GM21381 (cell line): ENCODE measurements around the gene MAGEC2.

ENCODE experiments used
- ATAC-seq: cut with Tn5 transposase; IDR thresholded peaks from one replicate; pipeline ENCODE4 v1.9.1; 2021; ENCODE audit warnings: mild to moderate bottlenecking, moderate library complexity; ENCODE audit not compliant: unreplicated experiment

Gene MAGEC2, protein sequence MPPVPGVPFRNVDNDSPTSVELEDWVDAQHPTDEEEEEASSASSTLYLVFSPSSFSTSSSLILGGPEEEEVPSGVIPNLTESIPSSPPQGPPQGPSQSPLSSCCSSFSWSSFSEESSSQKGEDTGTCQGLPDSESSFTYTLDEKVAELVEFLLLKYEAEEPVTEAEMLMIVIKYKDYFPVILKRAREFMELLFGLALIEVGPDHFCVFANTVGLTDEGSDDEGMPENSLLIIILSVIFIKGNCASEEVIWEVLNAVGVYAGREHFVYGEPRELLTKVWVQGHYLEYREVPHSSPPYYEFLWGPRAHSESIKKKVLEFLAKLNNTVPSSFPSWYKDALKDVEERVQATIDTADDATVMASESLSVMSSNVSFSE

DNA sequence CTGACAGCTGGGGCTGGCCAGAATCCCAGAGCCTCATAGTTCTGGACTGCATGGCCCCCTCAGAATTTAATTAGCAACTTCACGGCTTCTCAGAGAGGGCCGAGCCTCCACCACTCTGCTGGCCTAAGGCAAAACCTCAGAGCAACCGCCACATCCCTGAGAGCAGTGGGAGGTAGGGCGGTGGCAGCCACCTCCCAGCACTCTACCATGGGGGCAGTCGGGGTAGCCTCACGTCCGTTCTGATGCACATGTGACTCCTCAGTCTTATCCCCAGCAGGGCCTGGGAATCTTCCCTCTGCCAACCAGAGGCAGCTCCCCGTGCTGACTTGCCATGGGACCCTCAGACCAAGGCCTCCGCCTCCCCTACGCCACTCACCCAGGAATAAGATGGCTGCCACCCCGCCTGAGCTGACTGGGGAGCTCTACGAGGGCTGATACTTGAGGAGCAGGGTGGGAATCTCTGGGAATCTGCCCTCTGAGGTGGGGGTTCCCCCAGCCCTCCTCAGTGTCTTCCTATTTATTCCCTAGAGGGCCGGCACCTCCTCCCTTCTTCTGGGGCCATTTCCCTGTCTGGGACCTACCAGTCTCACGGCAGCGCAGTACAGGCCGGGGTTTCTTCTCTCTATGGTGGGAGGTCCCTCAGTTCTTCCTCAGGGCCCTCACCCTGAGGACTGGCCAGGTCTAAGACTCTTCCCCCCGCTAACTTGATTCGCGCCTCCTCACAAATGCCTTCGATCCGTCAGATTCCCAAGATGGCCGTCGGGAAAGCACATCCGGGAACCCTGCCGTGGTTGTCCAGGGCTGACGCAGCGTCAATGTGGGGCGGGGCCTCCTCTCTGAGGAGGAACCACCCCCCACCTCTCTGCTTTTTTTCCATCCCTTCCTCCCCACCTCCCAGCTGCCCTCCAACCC lies at the start of gene MAGEC2:
TSS of gene MAGEC2 (minus strand) at position 769 of the 912 bp plus-strand sequence. CDS start 1,303 bp downstream, outside the sequence.
- no peak for ATAC-seq

DNA sequence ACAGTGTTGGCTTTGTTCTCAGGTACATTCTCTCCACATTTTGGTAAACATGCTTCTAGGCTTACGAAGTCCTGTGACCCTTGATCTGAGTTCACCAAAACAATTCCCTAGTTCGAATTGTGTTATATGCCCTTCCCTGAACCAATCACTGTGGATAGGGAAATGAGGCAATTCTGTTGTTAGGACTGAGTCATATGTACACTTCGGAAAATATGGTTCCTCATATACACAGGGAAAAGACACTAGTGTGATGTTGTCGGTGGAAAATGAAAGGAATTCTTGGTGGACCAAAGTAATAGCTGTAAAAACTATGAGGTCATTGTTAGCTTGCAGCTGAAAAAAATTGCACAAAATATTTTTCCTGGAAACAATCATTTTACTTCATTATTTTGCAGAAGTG lies 46.6 kb upstream of the MAGEC2 start:
- ATAC-seq, result no peak

DNA sequence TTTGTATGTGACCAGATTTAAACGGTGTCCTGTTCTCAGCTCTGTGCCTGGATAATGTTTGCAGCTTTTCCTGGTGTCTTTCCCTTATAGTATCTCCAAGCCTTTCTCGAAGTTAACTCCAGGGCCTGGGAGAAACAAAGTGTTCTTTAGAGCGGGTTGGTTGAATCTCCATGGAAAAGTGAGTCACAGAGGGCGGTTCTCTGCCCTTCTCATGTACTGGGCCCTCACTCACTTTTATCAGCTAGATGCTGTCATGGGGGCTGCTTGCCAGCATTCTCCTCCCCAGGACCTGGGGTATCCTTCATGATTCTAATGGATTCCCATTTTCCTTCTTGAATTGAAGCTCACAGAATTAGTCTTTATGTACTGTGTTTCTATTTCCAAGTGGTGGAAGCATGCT lies 46.1 kb upstream of the MAGEC2 start:
- no peak for ATAC-seq

DNA sequence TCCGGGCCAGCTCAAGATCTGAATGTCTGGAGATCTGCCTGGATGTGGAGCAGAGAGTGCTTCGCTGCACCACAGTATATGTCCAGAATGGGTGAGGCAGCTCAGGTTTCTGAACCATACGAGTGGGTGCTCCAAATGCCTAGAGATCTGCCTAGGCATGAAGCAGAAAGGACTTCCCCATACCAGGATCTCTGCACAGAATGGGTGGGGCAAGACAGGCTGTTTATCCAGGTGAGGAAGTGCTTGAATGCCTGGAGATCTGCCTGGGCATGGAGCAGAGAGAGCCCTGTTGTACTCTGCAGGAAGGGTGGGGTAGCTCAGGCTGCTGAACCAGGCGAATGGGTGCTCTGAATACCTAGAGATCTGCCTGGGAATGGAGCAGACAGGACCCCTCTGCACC lies 45.4 kb upstream of the MAGEC2 start:
- ATAC-seq, result no peak

DNA sequence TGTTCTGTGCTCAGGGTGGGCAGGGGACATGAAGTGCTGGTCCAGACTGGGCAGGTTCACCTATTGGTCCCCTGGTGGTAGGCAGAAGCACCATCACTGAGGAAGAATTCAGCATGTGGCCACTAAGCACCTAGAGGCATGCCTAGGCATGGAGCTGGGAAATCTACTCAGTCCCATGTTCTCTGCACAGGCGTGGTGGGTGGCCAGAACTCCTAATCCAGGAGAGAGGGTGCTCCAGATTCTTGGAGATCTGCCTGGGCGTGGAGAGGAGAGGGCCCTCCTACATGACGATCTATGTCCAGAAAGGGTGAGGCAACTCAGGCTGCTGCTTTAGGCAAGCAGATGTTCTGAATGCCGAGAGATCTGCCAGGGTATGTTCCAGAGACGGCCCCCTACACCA lies 44.6 kb upstream of the MAGEC2 start:
- ATAC-seq, result no peak

DNA sequence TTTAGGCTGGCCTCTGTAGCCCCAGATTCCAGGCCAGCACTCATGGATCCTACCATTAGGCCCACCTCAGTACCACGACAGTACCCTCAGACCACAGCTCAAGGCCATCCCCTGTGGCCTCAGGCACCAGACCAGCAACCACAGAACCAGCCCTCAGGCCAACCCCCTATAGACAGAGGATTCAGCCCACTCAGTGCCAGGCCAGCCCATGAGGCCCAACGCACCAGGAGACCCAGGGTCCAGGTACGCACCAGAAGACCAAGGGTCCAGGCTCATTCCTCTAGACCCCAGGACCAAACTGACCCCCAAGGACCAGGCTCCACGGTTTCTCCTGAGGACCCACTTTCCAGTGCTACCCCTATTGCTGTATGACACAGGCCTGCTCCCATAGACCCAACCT lies 39.5 kb upstream of the MAGEC2 start:
- ATAC-seq, result no peak

DNA sequence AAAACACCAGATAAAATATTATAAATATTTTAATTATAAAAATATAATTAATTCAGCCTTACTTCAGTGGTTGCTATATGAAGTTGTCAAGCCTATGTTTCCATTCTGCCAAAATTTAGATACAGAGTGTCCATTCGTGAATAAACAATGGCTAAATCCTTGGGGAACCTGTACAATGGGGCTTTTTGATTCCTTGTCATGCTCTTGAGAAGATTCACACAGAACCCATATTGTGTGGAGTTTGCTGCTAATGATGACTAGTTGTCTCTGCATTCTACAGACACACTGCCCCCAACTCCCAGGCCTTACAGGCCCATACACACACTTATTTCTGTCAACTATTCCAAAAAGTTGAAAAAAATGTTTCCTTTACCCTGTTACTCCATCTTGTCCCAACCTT lies 33.4 kb upstream of the MAGEC2 start:
- ATAC-seq, result no peak

DNA sequence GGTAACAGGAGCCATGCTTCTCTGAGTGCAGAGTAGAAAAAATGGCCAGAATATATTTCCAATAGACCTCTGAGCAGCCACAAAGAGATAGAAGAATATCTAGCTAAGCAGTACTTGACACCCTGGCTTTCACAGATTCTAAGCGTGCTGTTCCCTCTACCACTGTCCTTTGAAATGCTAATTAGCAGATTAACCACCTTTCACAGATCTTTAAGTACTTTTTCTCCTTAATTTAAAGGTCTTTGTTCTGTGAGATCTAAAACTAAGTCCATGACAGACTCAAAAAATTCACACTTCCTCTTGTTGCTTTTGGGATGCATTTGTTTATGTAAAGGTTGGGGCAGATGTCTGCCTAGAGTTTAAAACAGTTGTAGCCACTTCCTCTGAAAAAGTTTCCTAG lies 28.3 kb upstream of the MAGEC2 start:
- no peak for ATAC-seq

DNA sequence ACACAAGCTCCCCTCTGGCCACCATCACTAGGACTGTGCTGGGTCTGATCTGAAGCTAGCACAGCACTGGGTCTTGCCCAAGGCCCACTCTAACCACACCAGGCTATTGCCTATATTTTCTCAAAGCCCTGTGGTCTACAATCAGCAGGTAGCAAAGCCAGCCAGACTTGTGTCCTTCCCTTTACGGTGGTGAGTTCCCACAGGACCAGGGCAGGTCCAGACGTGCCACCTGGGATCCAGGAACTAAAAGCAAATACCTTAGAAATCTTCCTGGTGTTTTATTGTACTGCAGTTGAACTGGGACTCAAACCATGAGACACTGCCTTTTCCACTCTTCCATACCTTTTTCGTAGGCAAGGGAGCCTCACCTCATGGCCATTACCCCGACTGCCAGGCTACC lies 9.0 kb upstream of the MAGEC2 start:
- ATAC-seq, result no peak

DNA sequence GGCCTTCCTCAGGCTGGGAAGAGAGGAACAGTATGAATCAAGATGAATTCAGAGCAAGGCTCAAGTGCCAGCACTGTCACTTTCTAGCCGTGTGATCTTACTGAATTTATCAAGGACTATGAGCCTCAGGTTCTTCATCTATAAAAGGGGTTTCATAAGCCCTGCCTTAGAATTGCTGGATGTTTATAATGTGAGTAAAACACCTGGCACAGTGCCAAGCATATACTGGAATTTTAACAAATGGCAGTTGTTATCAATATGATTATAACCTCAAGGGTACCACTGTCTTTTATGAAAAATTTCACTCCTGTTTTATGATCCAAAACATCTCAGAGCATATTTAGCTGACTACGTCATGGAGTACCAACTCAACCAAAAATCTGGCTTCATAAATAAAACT lies 4.0 kb downstream of the MAGEC2 start:
- no peak for ATAC-seq

DNA sequence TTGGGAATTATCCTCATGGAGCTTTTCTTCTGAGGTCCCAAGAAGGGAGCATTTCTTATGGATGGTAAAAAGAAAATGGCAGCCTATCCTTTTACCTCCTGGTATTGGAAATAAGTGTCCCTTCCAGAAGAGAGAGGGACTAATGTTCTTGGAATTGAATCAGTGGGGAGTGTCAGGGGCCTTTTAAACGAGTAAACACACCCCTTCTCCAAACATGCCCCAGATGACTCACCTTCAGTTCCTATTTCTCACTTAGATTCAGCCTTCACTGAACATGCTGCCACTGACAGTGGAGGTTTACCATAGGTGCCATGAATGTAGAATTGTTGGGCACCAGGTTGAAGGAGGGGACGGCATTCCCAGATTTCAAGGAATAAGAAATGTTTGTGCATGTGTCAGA lies 19.0 kb downstream of the MAGEC2 start:
- no peak for ATAC-seq

DNA sequence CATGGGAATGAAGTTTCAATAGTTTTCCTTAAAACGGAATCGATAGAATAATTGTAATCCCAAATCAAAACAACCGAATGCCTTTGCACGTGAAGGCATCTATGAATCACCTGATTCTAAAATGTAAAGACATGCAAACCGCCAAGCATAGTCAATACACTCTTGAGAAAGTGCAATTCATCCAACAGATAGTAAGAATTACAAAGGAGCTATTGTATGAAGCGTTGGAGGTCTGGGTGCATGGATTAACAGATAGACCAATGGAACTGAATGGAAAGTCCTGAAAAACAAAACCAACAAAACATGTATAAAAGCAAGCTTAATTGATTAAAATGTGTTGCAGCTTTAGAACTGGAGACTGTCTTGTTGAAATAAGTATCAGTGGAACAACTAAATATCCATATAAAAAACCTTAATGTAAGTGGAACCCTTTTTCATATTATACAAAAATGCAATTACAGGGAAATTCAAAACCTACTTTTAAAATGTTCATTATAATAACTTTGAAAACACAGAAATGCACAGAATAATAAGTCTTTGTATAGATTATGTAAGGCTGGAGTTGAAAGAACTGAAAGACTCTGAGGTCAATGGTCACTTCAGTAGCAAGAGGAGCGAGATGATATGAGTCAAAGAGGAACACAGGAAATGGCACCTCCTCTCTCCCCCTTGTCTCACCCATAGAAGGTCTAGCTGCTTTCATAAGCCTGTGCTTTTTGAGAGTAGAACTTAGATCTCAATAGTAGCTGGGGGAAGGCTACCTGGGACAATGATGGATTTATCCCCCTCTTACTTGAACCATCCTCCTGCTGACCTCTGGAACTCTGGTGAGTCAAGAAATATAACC lies 20.1 kb downstream of the MAGEC2 start:
- no peak for ATAC-seq

DNA sequence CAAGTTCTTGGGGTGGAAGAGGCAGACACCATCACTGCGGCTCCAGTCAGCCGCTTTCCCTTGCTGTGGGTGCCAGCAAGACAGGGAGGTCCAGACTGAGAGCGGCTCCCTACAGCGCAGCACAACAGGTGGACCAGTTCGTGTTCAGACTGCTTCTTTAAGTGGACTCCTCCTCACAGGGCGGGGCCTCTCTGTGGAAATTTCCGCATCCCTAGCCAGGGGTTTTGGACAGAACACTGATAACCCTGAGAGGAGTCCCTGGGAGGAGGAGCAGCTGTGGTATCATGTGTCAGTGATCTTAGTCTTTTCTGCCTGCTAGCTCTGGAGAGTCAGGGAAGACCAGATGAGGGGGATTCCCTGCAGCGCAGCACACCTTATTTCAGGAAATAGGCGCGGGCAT lies 48.5 kb downstream of the MAGEC2 start:
- ATAC-seq, result no peak
